H9 (cell line): ENCODE measurements around the gene C1orf116. TPM values are rescaled to one million over a fixed set of nuclear protein-coding genes. Genes with fewer than 3 reads are reported as not detected.

Experiments used
- DNase-seq: peaks from one replicate; pipeline ENCODE4 v3.0.0-alpha.2; 2017
- H2AFZ ChIP-seq: one replicate; pipeline ENCODE4 v1.6.1; 2013; ENCODE audit warnings: mild to moderate bottlenecking, low read length, control low read depth, moderate library complexity
- H2AK5ac ChIP-seq: 2 replicates; pipeline ENCODE4 v1.6.1; 2013; ENCODE audit warnings: low read length, control low read depth, mixed read lengths; ENCODE audit not compliant: insufficient read length
- H2BK120ac ChIP-seq: one replicate; pipeline ENCODE4 v1.6.1; 2013; ENCODE audit warnings: low read depth, mild to moderate bottlenecking, low read length, control low read depth, inconsistent platforms; ENCODE audit not compliant: poor library complexity, severe bottlenecking
- H2BK12ac ChIP-seq: 2 replicates; pipeline ENCODE4 v1.6.1; 2013; ENCODE audit warnings: low read length, control low read depth, mixed read lengths, low read depth; ENCODE audit not compliant: insufficient read length
- H2BK15ac ChIP-seq: 2 replicates; pipeline ENCODE4 v1.6.1; 2013; ENCODE audit warnings: low read depth, low read length, control low read depth
- H2BK20ac ChIP-seq: one replicate; pipeline ENCODE4 v1.6.1; 2013; ENCODE audit warnings: low read depth, mild to moderate bottlenecking, low read length, control low read depth, inconsistent platforms; ENCODE audit not compliant: poor library complexity, severe bottlenecking
- H2BK5ac ChIP-seq: 2 replicates; pipeline ENCODE4 v1.6.1; 2013; ENCODE audit warnings: low read length, control low read depth, mixed read lengths; ENCODE audit not compliant: insufficient read length
- H3K14ac ChIP-seq: 2 replicates; pipeline ENCODE4 v1.6.1; 2013; ENCODE audit warnings: low read length, control low read depth; ENCODE audit not compliant: insufficient read depth
- H3K18ac ChIP-seq: 2 replicates; pipeline ENCODE4 v1.6.1; 2013; ENCODE audit warnings: low read depth, mild to moderate bottlenecking, mixed read lengths, low read length, control low read depth; ENCODE audit not compliant: insufficient read length
- H3K23ac ChIP-seq: 2 replicates; pipeline ENCODE4 v1.6.1; 2013; ENCODE audit warnings: low read length, control low read depth, mixed read lengths, low read depth; ENCODE audit not compliant: insufficient read length
- H3K23me2 ChIP-seq: 2 replicates; pipeline ENCODE4 v1.6.1; 2013; ENCODE audit warnings: low read depth, mild to moderate bottlenecking, mixed read lengths, low read length, control low read depth; ENCODE audit not compliant: insufficient read length, poor library complexity, severe bottlenecking
- H3K27ac ChIP-seq: 2 replicates; pipeline ENCODE4 v1.5.1; 2013; ENCODE audit warnings: low read length, control low read depth, mixed read lengths, low read depth; ENCODE audit not compliant: insufficient read length
- H3K27me3 ChIP-seq: 2 replicates; pipeline ENCODE4 v1.6.1; 2013; ENCODE audit warnings: low read length, control low read depth, inconsistent platforms; ENCODE audit not compliant: insufficient read depth
- H3K4ac ChIP-seq: 2 replicates; pipeline ENCODE4 v1.6.1; 2013; ENCODE audit warnings: low read depth, mild to moderate bottlenecking, control low read depth, inconsistent platforms, low read length, moderate library complexity
- H3K4me1 ChIP-seq: 2 replicates; pipeline ENCODE4 v1.6.1; 2013; ENCODE audit warnings: low read length, control low read depth, inconsistent platforms; ENCODE audit not compliant: insufficient read depth
- H3K4me2 ChIP-seq: 2 replicates; pipeline ENCODE4 v1.6.1; 2013; ENCODE audit warnings: low read length, control low read depth, mixed read lengths; ENCODE audit not compliant: insufficient read length, insufficient read depth
- H3K56ac ChIP-seq: 2 replicates; pipeline ENCODE4 v1.6.1; 2013; ENCODE audit warnings: low read depth, mild to moderate bottlenecking, mixed read lengths, low read length, control low read depth; ENCODE audit not compliant: insufficient read length
- H3K79me1 ChIP-seq: 2 replicates; pipeline ENCODE4 v1.6.1; 2013; ENCODE audit warnings: low read depth, mild to moderate bottlenecking, moderate library complexity, low read length, control low read depth, inconsistent platforms; ENCODE audit not compliant: insufficient read depth, poor library complexity, severe bottlenecking
- H3K79me2 ChIP-seq: 2 replicates; pipeline ENCODE4 v1.6.1; 2013; ENCODE audit warnings: low read length, control low read depth, inconsistent platforms; ENCODE audit not compliant: insufficient read depth
- H3K9ac ChIP-seq: 2 replicates; pipeline ENCODE4 v1.6.1; 2013; ENCODE audit warnings: low read length, control low read depth, mixed read lengths; ENCODE audit not compliant: insufficient read length; ENCODE audit errors: extremely low read depth
- H3K9me3 ChIP-seq: one replicate; pipeline ENCODE4 v1.6.1; 2013; ENCODE audit warnings: low read depth, low read length, inconsistent platforms; ENCODE audit not compliant: control insufficient read depth
- H3T11ph ChIP-seq: one replicate; pipeline ENCODE4 v1.6.1; 2013; ENCODE audit warnings: mild to moderate bottlenecking, low read length, control low read depth, inconsistent platforms
- H4K20me1 ChIP-seq: one replicate; pipeline ENCODE4 v1.6.1; 2013; ENCODE audit not compliant: control insufficient read depth, insufficient read length, insufficient read depth
- H4K5ac ChIP-seq: 2 replicates; pipeline ENCODE4 v1.6.1; 2013; ENCODE audit warnings: low read depth, mild to moderate bottlenecking, mixed read lengths, low read length, control low read depth; ENCODE audit not compliant: insufficient read length
- H4K8ac ChIP-seq: replicated peaks from 2 replicates; pipeline ENCODE4 v1.6.1; 2013; ENCODE audit warnings: low read length, control low read depth, mixed read lengths, low read depth; ENCODE audit not compliant: insufficient read length
- H4K91ac ChIP-seq: 2 replicates; pipeline ENCODE4 v1.6.1; 2013; ENCODE audit warnings: low read depth, mild to moderate bottlenecking, moderate library complexity, mixed read lengths, low read length, control low read depth; ENCODE audit not compliant: insufficient read length
- H3K27ac Mint-ChIP-seq, 3 experiments: 2 replicates in 2 of 3; 3 replicates in 1 of 3; pipeline ENCODE4 v1.8.0; 2020 to 2021; ENCODE audit warnings: mixed read lengths in 3 of 3, mild to moderate bottlenecking in 1 of 3, moderate library complexity in 1 of 3
- H3K27me3 Mint-ChIP-seq: 2 replicates; pipeline ENCODE4 v1.8.0; 2021; ENCODE audit warnings: low read depth, mild to moderate bottlenecking, moderate library complexity, mixed read lengths
- H3K36me3 Mint-ChIP-seq, 3 experiments: 2 replicates in 2 of 3; 3 replicates in 1 of 3; pipeline ENCODE4 v1.8.0; 2020 to 2021; ENCODE audit warnings: low read depth in 3 of 3, mixed read lengths in 3 of 3; ENCODE audit not compliant: insufficient read depth in 1 of 3
- H3K4me1 Mint-ChIP-seq, 2 experiments: 2 replicates each; pipeline ENCODE4 v1.8.0; 2020; ENCODE audit warnings: mixed read lengths in 2 of 2
- H3K4me3 Mint-ChIP-seq, 2 experiments: 2 replicates in 1 of 2; 3 replicates in 1 of 2; pipeline ENCODE4 v1.8.0; 2020 to 2021; ENCODE audit warnings: mild to moderate bottlenecking in 2 of 2, mixed read lengths in 2 of 2, moderate library complexity in 1 of 2
- H3K9me3 Mint-ChIP-seq, 2 experiments: 2 replicates in 1 of 2; 3 replicates in 1 of 2; pipeline ENCODE4 v1.8.0; 2020; ENCODE audit warnings: mild to moderate bottlenecking in 2 of 2, mixed read lengths in 2 of 2, moderate library complexity in 1 of 2
- WGBS: extraction: QIAGEN DNeasy Blood & Tissue Kit; methylation state at CpG from one replicate; pipeline ENCODE4 v1.1.7; 2013; ENCODE audit warnings: missing lambda C conversion rate, low lambda C conversion rate, mixed read lengths; ENCODE audit not compliant: insufficient read length; ENCODE audit errors: extremely low coverage; 5-methylcytosine and 5-hydroxymethylcytosine counted together
- total RNA-seq: library from RNA; stranded (reverse); gene quantifications from 2 replicates; pipeline ENCODE4 v1.2.1, GENCODE V29; 2021
- TF ChIP-seq, protein P1 (sequence below): fragments of 200-600 bp; sonication (generic); conservative IDR thresholded peaks from 3 replicates; pipeline ENCODE4 v1.8.0; 2021; ENCODE audit warnings: antibody characterized with exemption, mild to moderate bottlenecking

The C1orf116 gene
- total RNA-seq, 1 experiment from 2014 or later, result 0.48 TPM

DNA sequence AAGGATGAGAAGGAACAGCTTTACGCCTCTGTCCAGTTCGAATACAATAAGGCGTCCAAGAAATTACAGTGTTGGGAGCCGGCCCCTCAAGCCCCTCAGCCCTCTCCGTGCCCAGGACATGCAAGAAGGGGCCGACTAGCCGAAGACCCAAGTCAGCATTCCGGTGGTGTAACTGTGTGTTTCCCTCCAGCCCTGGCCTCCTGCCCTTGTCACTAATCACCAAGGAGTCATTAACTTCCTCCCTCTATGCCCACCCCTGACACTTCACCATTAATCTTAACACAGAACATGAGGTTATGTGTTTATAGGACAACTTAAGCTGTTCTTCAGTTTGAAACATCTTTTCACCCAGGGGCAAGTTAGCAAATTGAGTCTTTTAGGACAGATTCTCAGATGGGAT, 39.7 kb upstream of the C1orf116 start:
- H3K36me3 Mint-ChIP-seq, result peaks cover 4 to 26% (median 21%) of the 10 kb centered on the region in 3 experiments; a peak in 6 of 7 replicates
- no peak overlapping the region for H2BK12ac ChIP-seq
- no peak overlapping the region for H3K4me2 ChIP-seq
- H4K91ac ChIP-seq, result no peak overlapping the region
- H3K9me3 Mint-ChIP-seq, result no peaks in the 10 kb centered on the region
- no CpG with 5 or more reads among the region's 8 CpGs for WGBS
- H3K4me3 Mint-ChIP-seq, result no peak overlapping the region
- no peak overlapping the region for H3K9ac ChIP-seq
- no peaks in the 10 kb centered on the region for H4K20me1 ChIP-seq
- no peak overlapping the region for H3K23ac ChIP-seq
- H3K27me3 Mint-ChIP-seq, result no peaks in the 10 kb centered on the region
- H4K8ac ChIP-seq, result no peak overlapping the region
- H3K4me1 Mint-ChIP-seq, result no peaks in the 10 kb centered on the region
- no peak overlapping the region for H3K27ac ChIP-seq
- no peak overlapping the region for H3K18ac ChIP-seq
- H3K56ac ChIP-seq, result no peak overlapping the region
- no peak overlapping the region for H3K14ac ChIP-seq
- no peaks in the 10 kb centered on the region for H3K4me1 ChIP-seq
- no peaks in the 10 kb centered on the region for H3K23me2 ChIP-seq
- no peak overlapping the region for H2BK20ac ChIP-seq
- no peak overlapping the region for H2BK15ac ChIP-seq
- H2BK120ac ChIP-seq, result no peak overlapping the region
- no peak overlapping the region for H3T11ph ChIP-seq
- no peaks in the 10 kb centered on the region for H3K9me3 ChIP-seq
- no peak for DNase-seq
- no peak overlapping the region for H2AK5ac ChIP-seq
- no peaks in the 10 kb centered on the region for H3K79me1 ChIP-seq
- H4K5ac ChIP-seq, result no peak overlapping the region
- no peak overlapping the region for H3K4ac ChIP-seq
- no peak overlapping the region for H2AFZ ChIP-seq
- TF ChIP-seq, protein P1, sequence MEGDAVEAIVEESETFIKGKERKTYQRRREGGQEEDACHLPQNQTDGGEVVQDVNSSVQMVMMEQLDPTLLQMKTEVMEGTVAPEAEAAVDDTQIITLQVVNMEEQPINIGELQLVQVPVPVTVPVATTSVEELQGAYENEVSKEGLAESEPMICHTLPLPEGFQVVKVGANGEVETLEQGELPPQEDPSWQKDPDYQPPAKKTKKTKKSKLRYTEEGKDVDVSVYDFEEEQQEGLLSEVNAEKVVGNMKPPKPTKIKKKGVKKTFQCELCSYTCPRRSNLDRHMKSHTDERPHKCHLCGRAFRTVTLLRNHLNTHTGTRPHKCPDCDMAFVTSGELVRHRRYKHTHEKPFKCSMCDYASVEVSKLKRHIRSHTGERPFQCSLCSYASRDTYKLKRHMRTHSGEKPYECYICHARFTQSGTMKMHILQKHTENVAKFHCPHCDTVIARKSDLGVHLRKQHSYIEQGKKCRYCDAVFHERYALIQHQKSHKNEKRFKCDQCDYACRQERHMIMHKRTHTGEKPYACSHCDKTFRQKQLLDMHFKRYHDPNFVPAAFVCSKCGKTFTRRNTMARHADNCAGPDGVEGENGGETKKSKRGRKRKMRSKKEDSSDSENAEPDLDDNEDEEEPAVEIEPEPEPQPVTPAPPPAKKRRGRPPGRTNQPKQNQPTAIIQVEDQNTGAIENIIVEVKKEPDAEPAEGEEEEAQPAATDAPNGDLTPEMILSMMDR, result no peak
- no peak overlapping the region for H2BK5ac ChIP-seq
- peak overlapping the region in 1 of 3 experiments; percentile 32; a peak in 1 of 7 replicates for H3K27ac Mint-ChIP-seq
- H3K79me2 ChIP-seq, result no peaks in the 10 kb centered on the region
- no peaks in the 10 kb centered on the region for H3K27me3 ChIP-seq
